IMR-90 (cell line): ENCODE results near the gene ATP6V0E2. TPM values are rescaled to one million over a fixed set of nuclear protein-coding genes. Genes with fewer than 3 reads are reported as not detected.

Experiments
- ATAC-seq: fragments of 200-7000 bp; cut with Tn5 transposase; 2 replicates; pipeline ENCODE4 v1.9.1; 2020; ENCODE audit warnings: low read depth, mild to moderate bottlenecking, moderate library complexity
- BruUV-seq: library from RNA; stranded (reverse); fragments of 400-500 nt; replicated peaks from 2 replicates; lab custom pipeline; 2021; lab: Mats Ljungman, UMichigan
- CTCF ChIA-PET: fragments of 300-600 bp; formaldehyde crosslinking; extraction: SDS; loops from one replicate; lab custom pipeline; 2021; ENCODE audit warnings: antibody characterized with exemption; lab: Yijun Ruan, JAX
- POLR2A ChIA-PET: fragments of 300-600 bp; sonication (Branson Sonifier 250); formaldehyde crosslinking; loops from one replicate; lab custom pipeline; 2022; ENCODE audit warnings: antibody characterized with exemption; ENCODE audit not compliant: unreplicated experiment; lab: Charles Lee
- DNase-seq: peaks from one replicate; pipeline ENCODE4 v3.0.0; 2013
- H2AFZ ChIP-seq: replicated peaks from 2 replicates; pipeline ENCODE3; 2013; ENCODE audit warnings: low read length, mild to moderate bottlenecking; ENCODE audit not compliant: poor library complexity
- H2AK5ac ChIP-seq: 2 replicates; pipeline ENCODE4 v1.6.1; 2013; ENCODE audit warnings: low read depth, low read length, inconsistent platforms
- H2AK9ac ChIP-seq: replicated peaks from 2 replicates; pipeline ENCODE3; 2013; ENCODE audit warnings: mild to moderate bottlenecking, low read depth, low read length, moderate library complexity; ENCODE audit not compliant: poor library complexity
- H2BK120ac ChIP-seq: 2 replicates; pipeline ENCODE4 v1.6.1; 2013; ENCODE audit warnings: low read depth, low read length, inconsistent platforms
- H2BK15ac ChIP-seq: 3 replicates; pipeline ENCODE4 v1.6.1; 2013; ENCODE audit warnings: low read depth, low read length, inconsistent platforms
- H2BK20ac ChIP-seq: 2 replicates; pipeline ENCODE4 v1.6.1; 2013; ENCODE audit warnings: low read depth, mild to moderate bottlenecking, inconsistent platforms, low read length, moderate library complexity
- H2BK5ac ChIP-seq: 2 replicates; pipeline ENCODE4 v1.6.1; 2013; ENCODE audit warnings: mild to moderate bottlenecking, low read depth, low read length, inconsistent platforms; ENCODE audit not compliant: poor library complexity, severe bottlenecking
- H3K14ac ChIP-seq: replicated peaks from 2 replicates; pipeline ENCODE4 v1.6.1; 2013; ENCODE audit warnings: low read depth, low read length, inconsistent platforms
- H3K18ac ChIP-seq: 2 replicates; pipeline ENCODE4 v1.6.1; 2013; ENCODE audit warnings: low read depth, low read length, control low read depth
- H3K23ac ChIP-seq: 2 replicates; pipeline ENCODE4 v1.6.1; 2013; ENCODE audit warnings: low read depth, low read length, inconsistent platforms
- H3K27ac ChIP-seq: 2 replicates; pipeline ENCODE4 v1.5.1; 2013; ENCODE audit warnings: mild to moderate bottlenecking, control low read depth, low read length; ENCODE audit not compliant: insufficient read depth
- H3K27me3 ChIP-seq: 2 replicates; pipeline ENCODE4 v1.6.1; 2013; ENCODE audit warnings: low read length; ENCODE audit not compliant: control insufficient read depth, insufficient read depth
- H3K36me3 ChIP-seq: 2 replicates; pipeline ENCODE4 v1.6.1; 2013; ENCODE audit warnings: low read length, mixed read lengths; ENCODE audit not compliant: control insufficient read depth, insufficient read depth
- H3K4ac ChIP-seq: 2 replicates; pipeline ENCODE4 v1.6.1; 2013; ENCODE audit warnings: low read depth, low read length, inconsistent platforms
- H3K4me1 ChIP-seq: 2 replicates; pipeline ENCODE4 v1.6.1; 2013; ENCODE audit warnings: low read length, mixed read lengths; ENCODE audit not compliant: control insufficient read depth, insufficient read depth
- H3K4me2 ChIP-seq: 2 replicates; pipeline ENCODE4 v1.6.1; 2013; ENCODE audit warnings: low read depth, mild to moderate bottlenecking, control low read depth, low read length, moderate library complexity
- H3K4me3 ChIP-seq: 2 replicates; pipeline ENCODE4 v1.5.1; 2013; ENCODE audit warnings: low read depth, mild to moderate bottlenecking, control low read depth, low read length, moderate library complexity; ENCODE audit not compliant: insufficient read depth
- H3K56ac ChIP-seq: 2 replicates; pipeline ENCODE4 v1.6.1; 2013; ENCODE audit warnings: low read length, inconsistent platforms; ENCODE audit not compliant: insufficient read depth; ENCODE audit errors: extremely low read depth
- H3K79me1 ChIP-seq, 2 experiments: 2 replicates each; pipeline ENCODE4 v1.6.1; 2013; ENCODE audit warnings: low read length in 2 of 2, inconsistent platforms in 1 of 2, low read depth in 1 of 2
- H3K9ac ChIP-seq: 2 replicates; pipeline ENCODE4 v1.6.1; 2013; ENCODE audit warnings: low read depth, low read length, control low read depth
- H3K9me1 ChIP-seq: 2 replicates; pipeline ENCODE4 v1.6.1; 2013; ENCODE audit warnings: low read length, inconsistent platforms; ENCODE audit not compliant: insufficient read depth
- H3K9me3 ChIP-seq: 2 replicates; pipeline ENCODE4 v1.6.1; 2013; ENCODE audit warnings: low read length; ENCODE audit not compliant: control insufficient read depth, insufficient read depth
- H4K20me1 ChIP-seq: 2 replicates; pipeline ENCODE4 v1.6.1; 2013; ENCODE audit warnings: low read length, inconsistent platforms; ENCODE audit not compliant: insufficient read depth
- H4K5ac ChIP-seq: 2 replicates; pipeline ENCODE4 v1.6.1; 2013; ENCODE audit warnings: mild to moderate bottlenecking, low read depth, low read length, control low read depth
- H4K8ac ChIP-seq, 2 experiments: 2 replicates each; pipeline ENCODE4 v1.6.1; 2013; ENCODE audit warnings: low read depth in 2 of 2, low read length in 2 of 2, control low read depth in 1 of 2, inconsistent platforms in 1 of 2
- H4K91ac ChIP-seq: 2 replicates; pipeline ENCODE4 v1.6.1; 2013; ENCODE audit warnings: low read depth, low read length, inconsistent platforms; ENCODE audit not compliant: insufficient read depth
- BHLHE40 ChIP-seq: fragments of 150-350 bp; IDR thresholded peaks from 2 replicates; pipeline ENCODE4 v1.6.1; 2016; ENCODE audit warnings: mild to moderate bottlenecking, low read depth, low read length
- CHD1 ChIP-seq: IDR thresholded peaks from 2 replicates; pipeline ENCODE4 v1.6.1; 2012; ENCODE audit warnings: low read depth, low read length, improper control_type of control experiment
- MAZ ChIP-seq: IDR thresholded peaks from 2 replicates; pipeline ENCODE4 v1.6.1; 2012; ENCODE audit warnings: low read depth, mild to moderate bottlenecking, low read length, improper control_type of control experiment, moderate library complexity, borderline replicate concordance
- WGBS, 2 experiments: methylation state at CpG; one replicate each; pipeline versions ENCODE4 v1.1.5 to v1.1.7; 2013; ENCODE audit warnings: missing lambda C conversion rate in 2 of 2; ENCODE audit not compliant: insufficient read length in 1 of 2; ENCODE audit errors: extremely low coverage in 2 of 2; 5-methylcytosine and 5-hydroxymethylcytosine counted together
- dilution Hi-C: fragments of 300-500 bp; cut with HindIII; formaldehyde crosslinking; loops from one replicate; pipeline ENCODE4 v1.14.3; 2018; ENCODE audit warnings: low sequenced_read_pairs; ENCODE audit not compliant: unreplicated experiment
- in situ Hi-C: fragments of 300-500 bp; cut with MboI; formaldehyde crosslinking; loops from 3 replicates; pipeline ENCODE4 v1.14.3; 2019; ENCODE audit warnings: low sequenced_read_pairs, inconsistent platforms, mixed read lengths
- intact Hi-C: fragments of 100-400 bp; cut with micrococcal nuclease; formaldehyde crosslinking; loops from 2 replicates; pipeline ENCODE4 v1.10.0; 2022
- polyA plus RNA-seq, 3 experiments: library from polyadenylated mRNA; depleted of rRNA; stranded (reverse); fragments of >200 nt; gene quantifications; 2 replicates each; pipeline ENCODE4 v1.2.3, GENCODE V29; 2012; ENCODE audit warnings: low replicate concordance in 1 of 3
- total RNA-seq: library from RNA; depleted of rRNA; stranded (reverse); fragments of >200 nt; gene quantifications from 2 replicates; pipeline ENCODE4 v1.2.3, GENCODE V29; 2012

ATP6V0E2 gene
- total and polyA plus RNA-seq, 2 of the 4 experiments (the other 2 are of a cell fraction) = 5.7 to 30.3 TPM

DNA sequence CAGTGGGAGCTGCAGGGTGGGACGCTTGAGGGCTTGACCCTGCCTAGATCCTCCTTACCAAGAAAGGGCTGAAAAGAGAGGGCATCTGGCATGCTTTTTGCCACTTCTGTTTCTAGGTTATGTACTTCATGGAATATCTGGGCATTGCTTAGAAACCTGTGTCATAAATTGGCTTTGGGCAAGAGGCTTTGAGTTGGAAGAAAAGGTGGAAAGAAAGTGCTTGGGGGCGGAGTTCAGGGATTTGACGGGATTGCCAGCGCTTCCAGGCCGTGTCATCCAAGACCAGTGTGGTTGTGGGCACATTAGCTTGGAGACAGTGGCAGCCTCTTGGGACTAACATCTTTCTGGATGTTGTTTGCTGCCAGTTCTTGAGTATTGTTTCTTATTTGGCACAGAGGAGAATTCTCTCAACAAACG is 34.8 kb upstream of the ATP6V0E2 start:
- peak overlapping the region; percentile 34; the same call in 1 of the 2 replicates for H2AK5ac ChIP-seq
- peak overlapping the region; percentile 91 for H3K4me2 ChIP-seq
- H2BK15ac ChIP-seq = no peak overlapping the region
- no peaks in the 10 kb centered on the region; the same call in 1 of the 2 replicates for H4K20me1 ChIP-seq
- peak overlapping the region; percentile 98 for H2AFZ ChIP-seq
- TF ChIP-seq MAZ (no peak), BHLHE40 (no peak), CHD1 (no peak)
- H4K8ac ChIP-seq = peak overlapping the region; percentile 24 to 79; a peak in 3 of 4 replicates
- H3K4me3 ChIP-seq = peak overlapping the region; percentile 99
- H4K5ac ChIP-seq = peak overlapping the region; percentile 73
- H3K4me1 ChIP-seq = 0 out of 2 replicates have a peak, but pooled peaks cover 3% of the 10 kb centered on the region
- H2AK9ac ChIP-seq = peak overlapping the region; percentile 83
- no peaks in the 10 kb centered on the region for H3K36me3 ChIP-seq
- H3K27ac ChIP-seq = peak overlapping the region; percentile 52
- H3K9ac ChIP-seq = peak overlapping the region; percentile 78
- WGBS, 2 experiments = 22% methylated on average over 4 of the region's 6 CpGs; no CpG with 5 or more reads in 1 of the 2 experiments
- no TSS peak for BruUV-seq
- H3K9me1 ChIP-seq = peaks cover 4% of the 10 kb centered on the region; the same call in 1 of the 2 replicates
- no peak overlapping the region for H2BK20ac ChIP-seq
- peak overlapping the region; percentile 84 for H3K4ac ChIP-seq
- DNase-seq (peak; percentile 6), ATAC-seq (no peak)
- H3K9me3 ChIP-seq = no peaks in the 10 kb centered on the region
- CTCF ChIA-PET = no interaction called here
- peak overlapping the region; percentile 23; the same call in 1 of the 2 replicates for H2BK120ac ChIP-seq
- in situ Hi-C loops = no loop called here
- dilution Hi-C loops = no loop called here
- H4K91ac ChIP-seq = peak overlapping the region; percentile 76
- peak overlapping the region; percentile 96 for H3K23ac ChIP-seq
- H3K18ac ChIP-seq = 0 out of 2 replicates have a peak overlapping the region, but pooled peaks have one; percentile 18
- peaks cover 8% of the 10 kb centered on the region; the same call in 1 of the 2 replicates for H3K27me3 ChIP-seq
- peak overlapping the region; percentile 80 for H3K14ac ChIP-seq
- peak overlapping the region; percentile 74 for H2BK5ac ChIP-seq
- intact Hi-C loops = loop anchor here (1.0 to 2.0 kb wide), 2 partner anchors 34 to 67 kb away; partner anchors contain the start of gene ATP6V0E2
- peaks cover 10 to 20% of the 10 kb centered on the region in 2 experiments; a peak in 3 of 4 replicates for H3K79me1 ChIP-seq
- peak overlapping the region; percentile 75; the same call in 1 of the 2 replicates for H3K56ac ChIP-seq
- POLR2A ChIA-PET = no interaction called here
